ENCODE measurements around the gene PTH2R.

DNA sequence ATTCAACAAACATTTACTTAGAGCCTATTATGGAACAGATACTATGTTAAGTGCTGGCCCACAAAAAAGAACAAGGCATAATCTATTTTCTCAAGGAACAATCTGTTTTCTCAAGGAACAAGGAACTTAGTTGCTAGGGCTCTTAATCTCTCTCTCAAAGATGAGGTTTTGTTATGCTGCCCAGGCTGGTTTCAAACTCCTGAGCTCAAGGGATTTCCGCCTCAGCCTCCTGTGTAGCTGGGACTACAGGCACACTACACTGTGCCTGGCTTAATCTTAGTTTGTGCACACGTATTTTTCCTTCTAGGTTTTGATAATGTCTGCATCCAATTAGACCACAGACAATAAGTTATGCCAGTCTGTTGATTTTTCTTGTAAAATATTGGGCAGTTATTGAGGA is 89.5 kb downstream of the PTH2R start:
- TF ChIP-seq, protein P1, sequence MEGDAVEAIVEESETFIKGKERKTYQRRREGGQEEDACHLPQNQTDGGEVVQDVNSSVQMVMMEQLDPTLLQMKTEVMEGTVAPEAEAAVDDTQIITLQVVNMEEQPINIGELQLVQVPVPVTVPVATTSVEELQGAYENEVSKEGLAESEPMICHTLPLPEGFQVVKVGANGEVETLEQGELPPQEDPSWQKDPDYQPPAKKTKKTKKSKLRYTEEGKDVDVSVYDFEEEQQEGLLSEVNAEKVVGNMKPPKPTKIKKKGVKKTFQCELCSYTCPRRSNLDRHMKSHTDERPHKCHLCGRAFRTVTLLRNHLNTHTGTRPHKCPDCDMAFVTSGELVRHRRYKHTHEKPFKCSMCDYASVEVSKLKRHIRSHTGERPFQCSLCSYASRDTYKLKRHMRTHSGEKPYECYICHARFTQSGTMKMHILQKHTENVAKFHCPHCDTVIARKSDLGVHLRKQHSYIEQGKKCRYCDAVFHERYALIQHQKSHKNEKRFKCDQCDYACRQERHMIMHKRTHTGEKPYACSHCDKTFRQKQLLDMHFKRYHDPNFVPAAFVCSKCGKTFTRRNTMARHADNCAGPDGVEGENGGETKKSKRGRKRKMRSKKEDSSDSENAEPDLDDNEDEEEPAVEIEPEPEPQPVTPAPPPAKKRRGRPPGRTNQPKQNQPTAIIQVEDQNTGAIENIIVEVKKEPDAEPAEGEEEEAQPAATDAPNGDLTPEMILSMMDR (IDR thresholded peaks at IDR 0.05) = no peak
- no peak for TF ChIP-seq POLR2A (IDR thresholded peaks at IDR 0.05)
